Pancreas (tissue), 10 donors: ENCODE results near the gene AMDHD2. TPM values are rescaled to one million over a fixed set of nuclear protein-coding genes. Genes with fewer than 3 reads are reported as not detected.
"Not testable (repeated sequence)": the region's sequence is repeated elsewhere in the genome, so short reads cannot be mapped to it uniquely, and the experiment has no call there.

Experiments
- ATAC-seq, 4 donors: fragments of 200-7000 bp; cut with Tn5 transposase; one replicate each; pipeline versions ENCODE4 v1.8.0 to v1.9.1; 2020; ENCODE audit warnings: mild to moderate bottlenecking in 4 of 4, moderate library complexity in 4 of 4
- DNase-seq, 6 donors: peaks; one replicate each; pipeline ENCODE4 v3.0.0-alpha.2; 2020
- FAIRE-seq: peaks from 2 replicates; lab custom pipeline; 2012; peaks lifted over from hg19 to GRCh38; lab: Jason Lieb, UNC
- H3K27ac ChIP-seq, 4 donors: fragments of 200-600 bp; sonication (generic); 1 replicate in 3 of 4; 2 replicates in 1 of 4; pipeline versions ENCODE4 v1.5.0 to v1.8.0; 2020
- H3K27me3 ChIP-seq, 4 donors: fragments of 200-600 bp; one replicate each; pipeline ENCODE4 v1.8.0; 2021
- H3K36me3 ChIP-seq, 3 donors: fragments of 200-600 bp; sonication (generic) in 1 of 3; one replicate each; pipeline versions ENCODE4 v1.5.0 to v1.8.0; 2020 to 2021
- H3K4me1 ChIP-seq, 3 donors: fragments of 200-600 bp; one replicate each; pipeline ENCODE4 v1.8.0; 2021
- H3K4me3 ChIP-seq, 4 donors: fragments of 200-600 bp; sonication (generic) in 2 of 4; one replicate each; pipeline versions ENCODE4 v1.5.0 to v1.8.0; 2020 to 2021
- H3K9me3 ChIP-seq, 4 donors: fragments of 200-600 bp; one replicate each; pipeline ENCODE4 v1.8.0; 2021
- CTCF ChIP-seq, 4 donors: fragments of 200-600 bp; sonication (generic) in 3 of 4; IDR thresholded peaks; one replicate each; pipeline versions ENCODE4 v1.5.0 to v1.8.0; 2021; ENCODE audit warnings: antibody characterized with exemption in 4 of 4
- WGBS, 2 donors: extraction: QIAGEN DNeasy Blood & Tissue Kit; methylation state at CpG; one replicate each; pipeline ENCODE4 v1.1.7; 2013; 5-methylcytosine and 5-hydroxymethylcytosine counted together
- intact Hi-C, 3 donors: fragments of 100-400 bp; cut with DNase I; formaldehyde crosslinking; loops; one replicate each; pipeline versions ENCODE4 v1.11.1 to v1.14.2; 2022
- polyA plus RNA-seq, 2 donors: library from polyadenylated mRNA; stranded (reverse); fragments of 200-250 nt; gene quantifications; one replicate each; pipeline ENCODE4 v1.2.3, GENCODE V29; 2013
- total RNA-seq, 6 donors: library from RNA; stranded (reverse); fragmentation: NEBNext Ultra II Directional in 4 of 6; extraction: Animal tissue kit (Norgen Biotek cat#: 25700) in 4 of 6; gene quantifications; one replicate each; pipeline versions ENCODE4 v1.2.1 to v1.2.4, GENCODE V29; 2021 to 2023
- donor health status: healthy with polysubstance abuse.
- donor health status: DM: no; HTN: no; CAD: no; lungs with moderate emphysema.
- donor health status: DM: no; HTN: no; CAD: no.
- donor health status: control.
- donor health status: control.
- donor health status: Bipolar disorder and iron deficiency.
- donor health status: DM: yes; HTN: yes; CAD: no.
- donor health status: DM: no; HTN: no; CAD: no.
- donor health status: DM: no; HTN: no; CAD: no.
- donor health status: DM: yes; HTN: yes; CAD: no.

The AMDHD2 gene
- total and polyA plus RNA-seq, 8 donors = 8.0 to 36.3 (median 12.7) TPM

GRCh38 chr16:2535625-2536013, 15.4 kb downstream of the AMDHD2 start:
- Histone ChIP-seq H3K27ac (no peak overlapping the region), H3K4me3 (no peak overlapping the region), H3K27me3 (no peaks in the 10 kb centered on the region), H3K36me3 (no peaks in the 10 kb centered on the region), H3K4me1 (peaks cover 3 to 14% (median 9%) of the 10 kb centered on the region in 3 donors), H3K9me3 (no peaks in the 10 kb centered on the region)
- 83 to 86% methylated on average over 9 of the region's 9 CpGs for WGBS, 2 donors
- TF ChIP-seq CTCF (IDR thresholded peaks at IDR 0.05) = no peak
- intact Hi-C loops = no loop called here
- ATAC-seq = no peak
- DNase-seq = peak in 3 of 6 donors; percentile 5 to 34 (median 20)
- no peak for FAIRE-seq

GRCh38 chr16:2537451-2538379, 17.5 kb downstream of the AMDHD2 start, which contains the start of gene PDPK1:
PDPK1 (plus strand) TSS chr16:2538021; CDS start chr16:2538113, 92 bp downstream.
- no peak for FAIRE-seq
- DNase-seq = peak; percentile 92 to 97 (median 96)
- peaks cover 8 to 22% (median 9%) of the 10 kb centered on the region in 3 donors for H3K4me1 ChIP-seq

GRCh38 chr16:2539192-2539844, 19.1 kb downstream of the AMDHD2 start:
- H3K9me3 ChIP-seq, intact Hi-C loops, H3K27me3 ChIP-seq, ATAC-seq, FAIRE-seq, H3K36me3 ChIP-seq, H3K27ac ChIP-seq: not testable (repeated sequence)
- peak in 2 of 6 donors; percentile 14 for DNase-seq
- peak overlapping the region in 1 of 4 donors; percentile 61 for H3K4me3 ChIP-seq
- 58 to 66% methylated on average over 24 of the region's 24 CpGs for WGBS, 2 donors
- peaks cover 5 to 22% (median 8%) of the 10 kb centered on the region in 3 donors for H3K4me1 ChIP-seq

More at GRCh38 chr16:2537451-2538379, 17.5 kb downstream of the AMDHD2 start, which contains the start of gene PDPK1:
- Histone ChIP-seq H3K27ac (peak within 1 kb of the TSS; percentile 49 to 79 (median 62)), H3K4me3 (peak within 1 kb of the TSS; percentile 40 to 61 (median 50)), H3K27me3 (no peaks in the 10 kb centered on the region), H3K36me3 (no peaks in the 10 kb centered on the region), H3K9me3 (no peaks in the 10 kb centered on the region)
- intact Hi-C loops = no loop called here
- 0% methylated on average over 69 to 126 of the region's 126 CpGs for WGBS, 2 donors
- peak; percentile 90 to 92 (median 90) for ATAC-seq
- no peak for TF ChIP-seq CTCF (IDR thresholded peaks at IDR 0.05)

GRCh38 chr16:2539845-2540458, 19.8 kb downstream of the AMDHD2 start:
- H3K9me3 ChIP-seq, H3K27ac ChIP-seq, H3K36me3 ChIP-seq, intact Hi-C loops, FAIRE-seq, ATAC-seq, H3K27me3 ChIP-seq, H3K4me3 ChIP-seq: not testable (repeated sequence)
- TF ChIP-seq CTCF (IDR thresholded peaks at IDR 0.05) = peak in 1 of 4 donors; percentile 11
- WGBS, 2 donors = 36 to 43% methylated on average over 14 of the region's 14 CpGs
- H3K4me1 ChIP-seq = peaks cover 5 to 22% (median 8%) of the 10 kb centered on the region in 3 donors
- DNase-seq = peak in 5 of 6 donors; percentile 12 to 63 (median 36)

- H3K4me3 ChIP-seq, FAIRE-seq, H3K36me3 ChIP-seq, H3K27ac ChIP-seq, intact Hi-C loops, H3K27me3 ChIP-seq, ATAC-seq, H3K9me3 ChIP-seq: not testable (repeated sequence)
- H3K4me1 ChIP-seq = peaks cover 5 to 22% (median 8%) of the 10 kb centered on the region in 3 donors
- 44 to 46% methylated on average over 3 to 4 of the region's 4 CpGs for WGBS, 2 donors
- peak in 1 of 6 donors; percentile 1 for DNase-seq
These were observed 20.7 kb downstream of the AMDHD2 start for GRCh38 chr16:2540912-2541311.

- H3K4me3 ChIP-seq, intact Hi-C loops, H3K36me3 ChIP-seq, H3K27ac ChIP-seq, H3K27me3 ChIP-seq, FAIRE-seq, H3K9me3 ChIP-seq: not testable (repeated sequence)
- DNase-seq = peak in 3 of 6 donors; percentile 19 to 60 (median 21)
- WGBS, 2 donors = 18 to 36% methylated on average over 5 to 6 of the region's 6 CpGs
- peaks cover 5 to 24% (median 8%) of the 10 kb centered on the region in 3 donors for H3K4me1 ChIP-seq
- peak in 3 of 4 donors; percentile 23 to 37 (median 24) for ATAC-seq
These were observed 21.2 kb downstream of the AMDHD2 start for GRCh38 chr16:2541409-2541808.

GRCh38 chr16:2543771-2544170, 23.6 kb downstream of the AMDHD2 start:
- H3K27ac ChIP-seq, intact Hi-C loops, FAIRE-seq, H3K4me3 ChIP-seq, H3K9me3 ChIP-seq, H3K36me3 ChIP-seq, ATAC-seq, H3K27me3 ChIP-seq: not testable (repeated sequence)
- H3K4me1 ChIP-seq = peaks cover 5 to 22% (median 5%) of the 10 kb centered on the region in 3 donors
- peak in 1 of 6 donors; percentile 6 for DNase-seq
- WGBS, 2 donors = 84 to 85% methylated on average over 14 of the region's 14 CpGs

GRCh38 chr16:2550283-2550878, 30.2 kb downstream of the AMDHD2 start:
- ATAC-seq = peak in 2 of 4 donors; percentile 5 to 11
- WGBS, 2 donors = no CpG with 5 or more reads among the region's 14 CpGs
- intact Hi-C loops, FAIRE-seq, H3K36me3 ChIP-seq, H3K27me3 ChIP-seq, H3K9me3 ChIP-seq, DNase-seq, H3K27ac ChIP-seq, H3K4me1 ChIP-seq, H3K4me3 ChIP-seq: not testable (repeated sequence)
